Naive B cell (primary cell): ENCODE results near the gene PDE6A. TPM values are rescaled to one million over a fixed set of nuclear protein-coding genes. Genes with fewer than 3 reads are reported as not detected.

Source experiments
- ATAC-seq, 2 donors: fragments of 150-1000 bp; cut with Tn5 transposase; 2 replicates each; pipeline ENCODE4 v1.10.0; 2021; ENCODE audit warnings: low read depth in 2 of 2, mild to moderate bottlenecking in 2 of 2, moderate library complexity in 2 of 2
- DNase-seq: peaks from one replicate; pipeline ENCODE4 v3.0.0; 2022
- H3K27ac Mint-ChIP-seq, 6 donors: one replicate each; pipeline ENCODE4 v1.8.0; 2020 to 2022; ENCODE audit warnings: mild to moderate bottlenecking in 6 of 6, mixed read lengths in 6 of 6, moderate library complexity in 5 of 6, inconsistent platforms in 2 of 6
- H3K27me3 Mint-ChIP-seq, 3 donors: one replicate each; pipeline ENCODE4 v1.8.0; 2021 to 2022; ENCODE audit warnings: mixed read lengths in 3 of 3, mild to moderate bottlenecking in 1 of 3
- H3K36me3 Mint-ChIP-seq, 2 donors: one replicate each; pipeline ENCODE4 v1.8.0; 2020 to 2022; ENCODE audit warnings: mixed read lengths in 2 of 2, inconsistent platforms in 1 of 2, mild to moderate bottlenecking in 1 of 2
- H3K4me1 Mint-ChIP-seq, 3 donors: one replicate each; pipeline ENCODE4 v1.8.0; 2020 to 2022; ENCODE audit warnings: mixed read lengths in 3 of 3, inconsistent platforms in 1 of 3, mild to moderate bottlenecking in 1 of 3, moderate library complexity in 1 of 3
- H3K4me3 Mint-ChIP-seq, 8 donors: one replicate each; pipeline ENCODE4 v1.8.0; 2020 to 2022; ENCODE audit warnings: mild to moderate bottlenecking in 8 of 8, mixed read lengths in 8 of 8, moderate library complexity in 8 of 8, inconsistent platforms in 2 of 8
- H3K9me3 Mint-ChIP-seq, 7 donors: one replicate each; pipeline ENCODE4 v1.8.0; 2020 to 2022; ENCODE audit warnings: mixed read lengths in 7 of 7, mild to moderate bottlenecking in 5 of 7, inconsistent platforms in 2 of 7, moderate library complexity in 1 of 7
- polyA plus RNA-seq, 6 donors: library from polyadenylated mRNA; unstranded; fragments of 300-500 nt; fragmentation: Illumina TruSeq; gene quantifications; one replicate each; pipeline ENCODE4 v1.2.3, GENCODE V29; 2021; ENCODE audit warnings: low read depth in 6 of 6

PDE6A gene
- polyA plus RNA-seq, 6 donors from 2014 or later, result not detected

- no peak overlapping the region for H3K27ac Mint-ChIP-seq
- H3K36me3 Mint-ChIP-seq, result no peaks in the 10 kb centered on the region
- DNase-seq (no peak), ATAC-seq (no peak)
- peaks cover 16 to 38% (median 28%) of the 10 kb centered on the region in 3 donors for H3K27me3 Mint-ChIP-seq
- H3K4me1 Mint-ChIP-seq, result peaks cover 0 to 3% (median 0%) of the 10 kb centered on the region in 3 donors
- no peak overlapping the region for H3K4me3 Mint-ChIP-seq
- H3K9me3 Mint-ChIP-seq, result no peaks in the 10 kb centered on the region
These were observed 13.6 kb downstream of the PDE6A start for GRCh38 chr5:149930749-149931574.

- ATAC-seq (no peak), DNase-seq (no peak)
- H3K9me3 Mint-ChIP-seq, result no peaks in the 10 kb centered on the region
- no peak overlapping the region for H3K27ac Mint-ChIP-seq
- peaks cover 16 to 38% (median 28%) of the 10 kb centered on the region in 3 donors for H3K27me3 Mint-ChIP-seq
- H3K36me3 Mint-ChIP-seq, result no peaks in the 10 kb centered on the region
- H3K4me3 Mint-ChIP-seq, result no peak overlapping the region
- H3K4me1 Mint-ChIP-seq, result no peaks in the 10 kb centered on the region
These were observed 14.4 kb downstream of the PDE6A start for GRCh38 chr5:149930043-149930748.

GRCh38 chr5:149924486-149924885 is 20.1 kb downstream of the PDE6A start:
- H3K36me3 Mint-ChIP-seq, result no peaks in the 10 kb centered on the region
- ATAC-seq (no peak), DNase-seq (no peak)
- no peaks in the 10 kb centered on the region for H3K9me3 Mint-ChIP-seq
- peaks cover 5 to 24% (median 7%) of the 10 kb centered on the region in 3 donors for H3K27me3 Mint-ChIP-seq
- H3K4me3 Mint-ChIP-seq, result peak overlapping the region in 1 of 8 donors; percentile 18
- H3K27ac Mint-ChIP-seq, result no peak overlapping the region
- no peaks in the 10 kb centered on the region for H3K4me1 Mint-ChIP-seq

GRCh38 chr5:149922950-149923349 is 21.6 kb downstream of the PDE6A start:
- Mint-ChIP-seq H3K9me3 (no peaks in the 10 kb centered on the region), H3K27ac (no peak overlapping the region), H3K4me1 (no peaks in the 10 kb centered on the region), H3K4me3 (no peak overlapping the region), H3K36me3 (no peaks in the 10 kb centered on the region), H3K27me3 (peaks cover 0 to 21% (median 3%) of the 10 kb centered on the region in 3 donors)
- DNase-seq (no peak), ATAC-seq (no peak)

- H3K4me1 Mint-ChIP-seq, result no peaks in the 10 kb centered on the region
- H3K27ac Mint-ChIP-seq, result no peak overlapping the region
- no peak for DNase-seq
- no peaks in the 10 kb centered on the region for H3K9me3 Mint-ChIP-seq
- H3K36me3 Mint-ChIP-seq, result no peaks in the 10 kb centered on the region
- ATAC-seq, result no peak
- no peak overlapping the region for H3K4me3 Mint-ChIP-seq
- peaks cover 2 to 26% (median 5%) of the 10 kb centered on the region in 3 donors for H3K27me3 Mint-ChIP-seq
These were observed 23.0 kb downstream of the PDE6A start for GRCh38 chr5:149921597-149921996.

- Mint-ChIP-seq H3K27ac (no peak overlapping the region), H3K4me3 (no peak overlapping the region), H3K4me1 (peaks cover 4 to 7% (median 6%) of the 10 kb centered on the region in 3 donors), H3K9me3 (peaks cover 0 to 2% (median 0%) of the 10 kb centered on the region in 7 donors), H3K27me3 (peaks cover 5 to 39% (median 7%) of the 10 kb centered on the region in 3 donors), H3K36me3 (no peaks in the 10 kb centered on the region)
- no peak for ATAC-seq
- no peak for DNase-seq
These were observed 27.4 kb downstream of the PDE6A start for GRCh38 chr5:149917073-149917676.

GRCh38 chr5:149916334-149917072 is 28.1 kb downstream of the PDE6A start:
- ATAC-seq (no peak), DNase-seq (no peak)
- Mint-ChIP-seq H3K36me3 (no peaks in the 10 kb centered on the region), H3K27me3 (peaks cover 5 to 44% (median 9%) of the 10 kb centered on the region in 3 donors), H3K4me3 (no peak overlapping the region), H3K27ac (no peak overlapping the region), H3K9me3 (peaks cover 0 to 3% (median 0%) of the 10 kb centered on the region in 7 donors), H3K4me1 (peaks cover 4 to 7% (median 6%) of the 10 kb centered on the region in 3 donors)

GRCh38 chr5:149915392-149916260 is 29.0 kb downstream of the PDE6A start:
- peaks cover 4 to 7% (median 6%) of the 10 kb centered on the region in 3 donors for H3K4me1 Mint-ChIP-seq
- H3K27me3 Mint-ChIP-seq, result peaks cover 5 to 35% (median 15%) of the 10 kb centered on the region in 3 donors
- ATAC-seq (no peak), DNase-seq (no peak)
- H3K9me3 Mint-ChIP-seq, result peaks cover 0 to 3% (median 0%) of the 10 kb centered on the region in 7 donors
- no peak overlapping the region for H3K4me3 Mint-ChIP-seq
- no peaks in the 10 kb centered on the region for H3K36me3 Mint-ChIP-seq
- H3K27ac Mint-ChIP-seq, result peak overlapping the region in 1 of 6 donors; percentile 40

- Mint-ChIP-seq H3K4me1 (peaks cover 4 to 7% (median 6%) of the 10 kb centered on the region in 3 donors), H3K36me3 (no peaks in the 10 kb centered on the region), H3K27me3 (peaks cover 8 to 40% (median 19%) of the 10 kb centered on the region in 3 donors), H3K9me3 (peaks cover 0 to 3% (median 0%) of the 10 kb centered on the region in 7 donors), H3K27ac (peak overlapping the region in 1 of 6 donors; percentile 67), H3K4me3 (no peak overlapping the region)
- ATAC-seq (no peak), DNase-seq (no peak)
These were observed 30.9 kb downstream of the PDE6A start for GRCh38 chr5:149913436-149914419.

GRCh38 chr5:149912226-149912871 is 32.2 kb downstream of the PDE6A start:
- Mint-ChIP-seq H3K4me1 (peaks cover 4 to 7% (median 6%) of the 10 kb centered on the region in 3 donors), H3K4me3 (no peak overlapping the region), H3K27ac (peak overlapping the region in 1 of 6 donors; percentile 10), H3K36me3 (no peaks in the 10 kb centered on the region), H3K27me3 (peaks cover 4 to 33% (median 25%) of the 10 kb centered on the region in 3 donors), H3K9me3 (peaks cover 0 to 3% (median 0%) of the 10 kb centered on the region in 7 donors)
- no peak for ATAC-seq
- DNase-seq, result no peak

- ATAC-seq, result no peak
- H3K4me3 Mint-ChIP-seq, result no peak overlapping the region
- no peaks in the 10 kb centered on the region for H3K36me3 Mint-ChIP-seq
- no peak for DNase-seq
- peaks cover 4 to 25% (median 23%) of the 10 kb centered on the region in 3 donors for H3K27me3 Mint-ChIP-seq
- H3K27ac Mint-ChIP-seq, result no peak overlapping the region
- H3K9me3 Mint-ChIP-seq, result peaks cover 0 to 3% (median 0%) of the 10 kb centered on the region in 7 donors
- H3K4me1 Mint-ChIP-seq, result peaks cover 4 to 7% (median 6%) of the 10 kb centered on the region in 3 donors
These were observed 33.6 kb downstream of the PDE6A start for GRCh38 chr5:149911031-149911430.
